Activated CD4-positive, alpha-beta T cell treated with anti-CD3 and anti-CD28 coated beads for 48 hours (primary cell): ENCODE data around the gene TCERG1L.

ENCODE experiments used
- DNase-seq: peaks from one replicate; pipeline ENCODE4 v3.0.0-alpha.2; 2020

Gene TCERG1L

GRCh38 chr10:131269776-131270460 is 41.6 kb downstream of the TCERG1L start:
- no peak for DNase-seq

- DNase-seq = no peak
Observed at GRCh38 chr10:131267814-131268095, 43.8 kb downstream of the TCERG1L start.

- DNase-seq = no peak
Observed at GRCh38 chr10:131266936-131267813, 44.3 kb downstream of the TCERG1L start.

GRCh38 chr10:131264110-131264788 is 47.3 kb downstream of the TCERG1L start:
- no peak for DNase-seq

GRCh38 chr10:131261890-131262475 is 49.5 kb downstream of the TCERG1L start:
- no peak for DNase-seq

GRCh38 chr10:131260452-131261211 is 50.9 kb downstream of the TCERG1L start:
- DNase-seq = no peak

- no peak for DNase-seq
Observed at GRCh38 chr10:131260031-131260430, 51.5 kb downstream of the TCERG1L start.

- no peak for DNase-seq
Observed at GRCh38 chr10:131259535-131259934, 52.0 kb downstream of the TCERG1L start.

- DNase-seq = no peak
Observed at GRCh38 chr10:131258256-131258655, 53.3 kb downstream of the TCERG1L start.

- DNase-seq = no peak
Observed at GRCh38 chr10:131257027-131257426, 54.5 kb downstream of the TCERG1L start.

GRCh38 chr10:131254859-131255252 is 56.7 kb downstream of the TCERG1L start:
- no peak for DNase-seq

GRCh38 chr10:131253931-131254858 is 57.3 kb downstream of the TCERG1L start:
- no peak for DNase-seq

- no peak for DNase-seq
Observed at GRCh38 chr10:131252567-131253276, 58.8 kb downstream of the TCERG1L start.

GRCh38 chr10:131251146-131251541 is 60.4 kb downstream of the TCERG1L start:
- DNase-seq = no peak

- DNase-seq = no peak
Observed at GRCh38 chr10:131250454-131251145, 60.9 kb downstream of the TCERG1L start.

- no peak for DNase-seq
Observed at GRCh38 chr10:131249955-131250344, 61.6 kb downstream of the TCERG1L start.

- no peak for DNase-seq
Observed at GRCh38 chr10:131249238-131249954, 62.1 kb downstream of the TCERG1L start.

GRCh38 chr10:131248376-131249165 is 63.0 kb downstream of the TCERG1L start:
- DNase-seq = no peak

GRCh38 chr10:131247873-131248272 is 63.6 kb downstream of the TCERG1L start:
- no peak for DNase-seq
